Measurements from ENCODE around the gene MGLL. TPM values are rescaled to one million over a fixed set of nuclear protein-coding genes. Genes with fewer than 3 reads are reported as not detected.

The MGLL gene
- total RNA-seq, 4 donors from 2014 or later: 26.5 to 50.2 (median 43.8) TPM

DNA sequence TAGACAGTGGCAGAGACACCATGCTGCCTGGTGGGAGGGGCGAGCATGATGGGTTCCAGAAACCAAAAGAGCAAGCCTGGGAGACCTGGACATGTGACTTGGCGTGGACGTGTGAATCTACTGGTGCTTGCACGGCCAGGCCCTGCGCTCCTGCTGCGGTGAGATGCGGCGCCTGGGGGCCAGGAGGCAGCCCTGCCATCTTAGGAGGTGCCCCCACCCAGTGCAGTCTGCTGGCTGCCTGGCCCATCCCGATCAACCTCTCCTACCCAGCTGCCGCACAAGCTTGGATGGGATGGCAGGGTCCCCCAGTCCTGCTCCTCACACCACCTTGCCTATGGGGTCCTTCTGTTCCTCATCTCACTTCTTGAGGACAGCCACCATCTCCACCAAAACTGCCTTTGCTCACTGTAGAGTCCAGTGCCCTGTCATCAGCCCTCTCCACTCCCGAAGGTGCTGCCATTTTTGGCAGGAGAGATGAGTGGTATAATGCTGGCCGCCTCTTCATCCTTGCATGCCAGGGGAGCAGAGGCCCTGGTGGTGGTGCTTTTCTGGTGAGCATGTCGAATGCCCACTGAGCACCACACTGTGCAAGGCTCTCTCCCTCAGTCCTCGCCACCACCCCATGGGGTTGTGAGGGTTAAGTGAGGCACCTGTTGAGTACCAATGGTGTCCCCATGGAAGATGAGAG is 152.6 kb downstream of the MGLL start:
- Histone ChIP-seq H3K9me3 (no peaks in the 10 kb centered on the region), H3K27ac (no peak overlapping the region), H3K4me3 (no peak overlapping the region), H3K27me3 (no peaks in the 10 kb centered on the region), H3K4me1 (peaks cover 11 to 19% of the 10 kb centered on the region in 2 donors), H3K36me3 (peaks cover 0 to 5% of the 10 kb centered on the region in 2 donors)
- TF ChIP-seq POLR2A (IDR thresholded peaks at IDR 0.05): no peak
- TF ChIP-seq, protein P1, sequence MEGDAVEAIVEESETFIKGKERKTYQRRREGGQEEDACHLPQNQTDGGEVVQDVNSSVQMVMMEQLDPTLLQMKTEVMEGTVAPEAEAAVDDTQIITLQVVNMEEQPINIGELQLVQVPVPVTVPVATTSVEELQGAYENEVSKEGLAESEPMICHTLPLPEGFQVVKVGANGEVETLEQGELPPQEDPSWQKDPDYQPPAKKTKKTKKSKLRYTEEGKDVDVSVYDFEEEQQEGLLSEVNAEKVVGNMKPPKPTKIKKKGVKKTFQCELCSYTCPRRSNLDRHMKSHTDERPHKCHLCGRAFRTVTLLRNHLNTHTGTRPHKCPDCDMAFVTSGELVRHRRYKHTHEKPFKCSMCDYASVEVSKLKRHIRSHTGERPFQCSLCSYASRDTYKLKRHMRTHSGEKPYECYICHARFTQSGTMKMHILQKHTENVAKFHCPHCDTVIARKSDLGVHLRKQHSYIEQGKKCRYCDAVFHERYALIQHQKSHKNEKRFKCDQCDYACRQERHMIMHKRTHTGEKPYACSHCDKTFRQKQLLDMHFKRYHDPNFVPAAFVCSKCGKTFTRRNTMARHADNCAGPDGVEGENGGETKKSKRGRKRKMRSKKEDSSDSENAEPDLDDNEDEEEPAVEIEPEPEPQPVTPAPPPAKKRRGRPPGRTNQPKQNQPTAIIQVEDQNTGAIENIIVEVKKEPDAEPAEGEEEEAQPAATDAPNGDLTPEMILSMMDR (IDR thresholded peaks at IDR 0.05 in 4 of 5, conservative IDR thresholded peaks at IDR 0.05 in 1 of 5): no peak
- no peak for ATAC-seq
- in situ Hi-C loops (cut with MboI; ENCODE audit: low sequenced_read_pairs in 4 of 4) (loop anchor here in 2 of 4 donors (25.0 kb wide), 2 partner anchors 168 to 293 kb away; no protein-coding TSS in a partner anchor), intact Hi-C loops (cut with DNase I; ENCODE audit: low total_unique reads) (loop anchor here (5.0 kb wide), 2 partner anchors 153 to 383 kb away; partner anchors contain the start of genes MGLL and SEC61A1)
- DNase-seq: no peak

DNA sequence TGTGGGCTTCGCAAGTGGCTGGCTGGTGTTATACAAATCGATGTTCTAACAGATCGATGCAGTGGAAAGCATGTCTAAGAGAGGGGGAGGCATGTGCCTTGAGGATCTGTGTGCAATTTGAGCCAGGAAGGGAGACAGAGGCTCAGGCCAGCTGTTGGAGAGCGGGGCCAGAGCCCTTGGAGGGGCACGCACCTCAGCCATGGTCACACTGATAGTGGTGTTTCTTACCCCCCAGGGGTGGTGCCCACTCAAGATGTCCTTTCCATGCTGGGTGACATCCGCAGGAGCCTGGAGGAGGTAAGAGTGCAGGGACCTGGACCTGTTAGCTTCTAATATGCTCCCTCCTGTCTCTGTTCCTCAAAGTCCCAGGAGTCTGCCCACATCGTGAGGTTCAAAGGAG is 153.4 kb downstream of the MGLL start:
- DNase-seq: no peak
- TF ChIP-seq, protein P1 (IDR thresholded peaks at IDR 0.05 in 4 of 5, conservative IDR thresholded peaks at IDR 0.05 in 1 of 5): no peak
- TF ChIP-seq POLR2A (IDR thresholded peaks at IDR 0.05): no peak
- no peak overlapping the region for H3K27ac ChIP-seq
- H3K4me1 ChIP-seq: peaks cover 9 to 14% of the 10 kb centered on the region in 2 donors
- no peaks in the 10 kb centered on the region for H3K36me3 ChIP-seq
- in situ Hi-C loops (cut with MboI; ENCODE audit: low sequenced_read_pairs in 4 of 4) (loop anchor here in 2 of 4 donors (25.0 kb wide), 2 partner anchors 168 to 293 kb away; no protein-coding TSS in a partner anchor), intact Hi-C loops (cut with DNase I; ENCODE audit: low total_unique reads) (no loop called here)
- H3K27me3 ChIP-seq: no peaks in the 10 kb centered on the region
- ATAC-seq: no peak
- no peak overlapping the region for H3K4me3 ChIP-seq
- no peaks in the 10 kb centered on the region for H3K9me3 ChIP-seq

DNA sequence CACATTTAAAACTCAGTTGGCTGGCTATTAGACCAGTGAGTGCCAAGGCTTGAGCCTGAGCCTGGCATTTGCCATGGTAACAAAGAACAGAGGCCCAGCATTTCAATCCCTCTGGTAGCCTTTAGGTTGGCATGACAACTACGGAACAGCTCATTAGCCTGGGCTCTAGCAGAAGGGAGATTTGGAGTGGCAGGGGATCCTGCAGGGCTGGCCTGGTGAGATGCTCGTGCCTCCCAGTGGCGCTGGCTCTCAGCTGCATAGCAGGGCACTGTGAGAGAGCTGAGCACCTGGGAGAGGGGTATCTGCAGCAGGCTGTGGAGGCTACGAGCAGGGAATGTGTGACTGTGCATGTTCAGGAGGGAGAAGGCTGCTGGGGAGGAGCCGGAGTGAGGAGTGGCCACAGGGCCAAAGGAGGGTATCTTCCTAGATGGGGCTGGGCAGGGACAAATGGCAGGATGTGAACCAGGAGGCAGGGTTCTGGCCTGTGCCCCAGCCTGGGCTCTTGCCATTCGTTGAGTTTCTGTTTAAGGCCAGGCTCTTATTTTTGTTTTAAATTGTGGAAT is 155.1 kb downstream of the MGLL start:
- no peak overlapping the region for H3K4me3 ChIP-seq
- H3K27ac ChIP-seq: no peak overlapping the region
- peaks cover 5 to 8% of the 10 kb centered on the region in 2 donors for H3K4me1 ChIP-seq
- H3K36me3 ChIP-seq: no peaks in the 10 kb centered on the region
- no peaks in the 10 kb centered on the region for H3K9me3 ChIP-seq
- DNase-seq: no peak
- in situ Hi-C loops (cut with MboI; ENCODE audit: low sequenced_read_pairs in 4 of 4) (loop anchor here in 2 of 4 donors (25.0 kb wide), 2 partner anchors 170 to 295 kb away; no protein-coding TSS in a partner anchor), intact Hi-C loops (cut with DNase I; ENCODE audit: low total_unique reads) (no loop called here)
- ATAC-seq: no peak
- H3K27me3 ChIP-seq: no peaks in the 10 kb centered on the region
- no peak for TF ChIP-seq POLR2A (IDR thresholded peaks at IDR 0.05)

DNA sequence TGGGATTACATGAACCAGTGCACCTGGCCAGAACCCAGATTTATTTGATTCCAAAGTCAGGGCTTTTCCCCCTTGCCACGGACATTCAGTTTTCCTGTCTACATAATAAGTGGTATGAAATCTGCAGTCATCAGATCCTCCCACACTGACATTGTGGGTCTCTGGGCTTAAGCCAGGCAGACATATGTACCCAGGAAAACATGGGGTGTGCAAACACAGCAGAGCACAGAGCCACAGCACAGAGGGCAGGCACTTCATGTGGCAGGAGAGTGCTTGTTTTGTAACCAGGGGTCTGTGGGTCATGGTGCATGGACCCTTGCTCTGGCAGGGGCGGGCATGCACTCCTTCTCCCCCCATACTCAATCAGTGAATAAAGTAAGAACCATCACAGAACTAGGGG is 155.6 kb downstream of the MGLL start:
- DNase-seq (no peak), ATAC-seq (no peak)
- H3K27ac ChIP-seq: no peak overlapping the region
- in situ Hi-C loops (cut with MboI; ENCODE audit: low sequenced_read_pairs in 4 of 4) (loop anchor here in 2 of 4 donors (25.0 kb wide), 2 partner anchors 171 to 296 kb away; no protein-coding TSS in a partner anchor), intact Hi-C loops (cut with DNase I; ENCODE audit: low total_unique reads) (no loop called here)
- no peaks in the 10 kb centered on the region for H3K27me3 ChIP-seq
- H3K36me3 ChIP-seq: no peaks in the 10 kb centered on the region
- TF ChIP-seq POLR2A (IDR thresholded peaks at IDR 0.05): no peak
- TF ChIP-seq, protein P1 (IDR thresholded peaks at IDR 0.05 in 4 of 5, conservative IDR thresholded peaks at IDR 0.05 in 1 of 5): no peak
- H3K4me3 ChIP-seq: no peak overlapping the region
- H3K9me3 ChIP-seq: no peaks in the 10 kb centered on the region
- peaks cover under 1 to 3% of the 10 kb centered on the region in 2 donors for H3K4me1 ChIP-seq

DNA sequence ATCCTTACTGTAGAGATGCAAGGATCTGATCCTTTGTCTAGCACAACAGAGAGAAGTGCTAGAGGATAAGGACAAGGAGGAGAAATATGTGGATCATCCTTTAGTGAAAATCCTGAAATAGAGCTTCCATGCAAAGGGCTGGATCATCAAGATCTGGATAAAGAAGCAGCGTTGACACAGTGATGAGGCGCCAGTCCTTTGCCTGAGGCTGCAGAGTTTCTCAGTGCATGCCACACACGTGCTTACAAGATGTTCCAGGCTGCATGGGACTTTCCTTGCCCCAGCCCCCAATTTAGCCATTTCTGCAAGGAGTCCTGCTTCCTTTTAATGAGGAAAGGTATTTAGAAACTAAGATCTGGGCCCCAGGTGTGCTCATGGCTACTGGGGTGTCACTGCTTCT is 156.7 kb downstream of the MGLL start:
- H3K27me3 ChIP-seq: no peaks in the 10 kb centered on the region
- no peaks in the 10 kb centered on the region for H3K4me1 ChIP-seq
- in situ Hi-C loops (cut with MboI; ENCODE audit: low sequenced_read_pairs in 4 of 4) (loop anchor here in 2 of 4 donors (25.0 kb wide), 2 partner anchors 172 to 297 kb away; no protein-coding TSS in a partner anchor), intact Hi-C loops (cut with DNase I; ENCODE audit: low total_unique reads) (no loop called here)
- H3K9me3 ChIP-seq: no peaks in the 10 kb centered on the region
- H3K4me3 ChIP-seq: no peak overlapping the region
- DNase-seq: no peak
- ATAC-seq: no peak
- TF ChIP-seq POLR2A (IDR thresholded peaks at IDR 0.05): no peak
- no peaks in the 10 kb centered on the region for H3K36me3 ChIP-seq
- no peak overlapping the region for H3K27ac ChIP-seq

Measured in gastrocnemius medialis (tissue), 4 donors.